Measurements from ENCODE around the gene PDE4D.
"Not testable (repeated sequence)": the region's sequence is repeated elsewhere in the genome, so short reads cannot be mapped to it uniquely, and the experiment has no call there.

The PDE4D gene

DNA sequence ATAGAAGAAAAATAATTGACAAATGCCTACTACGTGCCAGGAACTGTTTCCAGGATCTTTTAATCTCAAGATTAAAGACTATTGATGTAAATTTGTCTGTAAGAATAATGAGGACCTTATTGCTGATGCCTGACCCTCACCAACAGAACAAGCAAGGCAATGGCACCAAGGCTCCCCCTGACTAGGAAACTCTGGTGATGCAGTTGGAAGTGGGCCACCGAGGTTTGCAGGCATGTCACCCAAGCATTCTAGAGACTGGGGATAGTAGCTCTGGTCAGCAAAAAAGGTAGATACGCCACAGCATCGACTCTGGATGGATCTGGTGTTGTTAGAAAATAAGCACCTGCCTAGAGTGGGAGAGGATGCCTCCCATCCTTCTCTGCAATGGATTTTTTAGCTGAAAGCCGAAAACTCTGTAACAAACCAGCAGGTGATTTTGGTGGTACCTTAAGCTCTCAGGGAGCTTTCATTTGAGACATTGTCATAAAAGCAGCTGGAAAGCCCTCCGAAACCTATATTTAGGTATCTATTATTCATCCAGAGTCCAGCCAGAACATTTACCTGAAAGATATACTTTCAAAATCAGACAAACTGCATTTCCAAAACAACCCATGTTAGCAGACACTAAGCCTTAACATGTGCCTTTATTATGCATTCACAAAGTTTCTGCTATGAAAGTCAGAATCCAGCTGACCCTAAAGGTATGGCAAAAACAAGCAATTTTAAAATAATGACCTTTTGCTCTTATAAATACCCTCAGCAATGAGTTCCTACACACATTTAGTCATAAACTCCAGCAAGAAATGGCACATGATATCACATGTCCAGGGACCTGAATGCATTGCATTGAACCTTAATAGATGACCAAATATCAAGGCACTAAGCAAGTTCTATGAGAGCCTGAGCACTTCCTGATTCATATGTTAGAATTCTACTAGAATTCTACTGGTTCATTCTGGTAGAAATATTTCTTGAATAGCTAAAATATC, 308.4 kb downstream of the PDE4D start:
- H3K27ac ChIP-seq (ENCODE audit: low read depth, low read length): no peak overlapping the region
- H3K79me2 ChIP-seq (ENCODE audit: control insufficient read depth, insufficient read depth, low read length, unreplicated experiment): no peaks in the 10 kb centered on the region
- no peak overlapping the region for H2AFZ ChIP-seq (ENCODE audit: low read length, unreplicated experiment)
- H3K4me1 ChIP-seq (ENCODE audit: control insufficient read depth, insufficient read depth, low read length, unreplicated experiment): peaks cover 19% of the 10 kb centered on the region
- H3K4me3 ChIP-seq (ENCODE audit: low read depth, low read length): no peak overlapping the region
- H3K36me3 ChIP-seq (ENCODE audit: insufficient read depth, low read length): no peaks in the 10 kb centered on the region
- H3K27me3 ChIP-seq (ENCODE audit: insufficient read depth, low read length): peaks cover 4% of the 10 kb centered on the region

DNA sequence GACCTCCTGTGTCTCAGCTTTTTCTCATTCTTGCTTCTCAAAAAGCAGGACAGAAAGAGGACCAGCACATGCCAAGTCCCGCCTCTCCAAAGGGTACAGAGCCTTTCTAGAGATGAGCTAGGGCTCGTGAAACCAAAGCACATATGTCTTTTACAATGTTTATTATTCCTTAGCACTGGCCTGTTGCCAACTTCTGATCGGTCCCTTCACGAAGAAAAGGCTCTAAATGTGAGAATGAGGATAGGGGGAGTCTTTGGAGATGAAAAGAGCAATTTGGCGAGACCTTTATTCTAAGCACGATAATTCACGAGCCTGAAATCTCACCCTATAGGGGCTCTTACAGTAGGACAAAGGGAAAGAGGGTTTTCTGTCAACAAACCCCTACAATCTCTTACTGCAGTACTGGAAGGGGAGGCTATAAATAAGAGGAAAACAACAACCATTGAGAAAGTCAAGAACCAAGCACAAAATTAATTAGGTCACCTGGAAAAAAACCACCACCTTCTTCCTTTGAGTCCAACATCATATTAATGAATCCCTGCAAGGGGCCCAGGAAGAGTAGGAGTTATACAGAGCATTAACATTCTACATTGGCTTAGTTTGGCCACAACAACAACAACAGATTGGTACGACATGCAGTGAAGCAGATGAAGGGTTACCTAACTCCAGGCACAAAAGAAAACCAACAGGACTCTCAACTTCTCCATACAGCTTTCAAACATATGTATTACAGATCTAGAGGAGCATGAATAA, 309.5 kb downstream of the PDE4D start:
- peaks cover 6% of the 10 kb centered on the region for H3K27me3 ChIP-seq (ENCODE audit: insufficient read depth, low read length)
- H3K4me3 ChIP-seq (ENCODE audit: low read depth, low read length): no peak overlapping the region
- H3K4me1 ChIP-seq (ENCODE audit: control insufficient read depth, insufficient read depth, low read length, unreplicated experiment): peaks cover 19% of the 10 kb centered on the region
- H3K79me2 ChIP-seq (ENCODE audit: control insufficient read depth, insufficient read depth, low read length, unreplicated experiment): no peaks in the 10 kb centered on the region
- H2AFZ ChIP-seq (ENCODE audit: low read length, unreplicated experiment): no peak overlapping the region
- H3K27ac ChIP-seq (ENCODE audit: low read depth, low read length): no peak overlapping the region
- no peaks in the 10 kb centered on the region for H3K36me3 ChIP-seq (ENCODE audit: insufficient read depth, low read length)

- Histone ChIP-seq H3K4me3 (ENCODE audit: low read depth, low read length) (no peak overlapping the region), H3K27me3 (ENCODE audit: insufficient read depth, low read length) (peaks cover 7% of the 10 kb centered on the region), H3K27ac (ENCODE audit: low read depth, low read length) (no peak overlapping the region), H3K4me1 (ENCODE audit: control insufficient read depth, insufficient read depth, low read length, unreplicated experiment) (peaks cover 14% of the 10 kb centered on the region), H3K79me2 (ENCODE audit: control insufficient read depth, insufficient read depth, low read length, unreplicated experiment) (no peaks in the 10 kb centered on the region), H3K36me3 (ENCODE audit: insufficient read depth, low read length) (no peaks in the 10 kb centered on the region), H2AFZ (ENCODE audit: low read length, unreplicated experiment) (no peak overlapping the region)
Observed at GRCh38 chr5:59583151-59583809, 310.2 kb downstream of the PDE4D start.

DNA sequence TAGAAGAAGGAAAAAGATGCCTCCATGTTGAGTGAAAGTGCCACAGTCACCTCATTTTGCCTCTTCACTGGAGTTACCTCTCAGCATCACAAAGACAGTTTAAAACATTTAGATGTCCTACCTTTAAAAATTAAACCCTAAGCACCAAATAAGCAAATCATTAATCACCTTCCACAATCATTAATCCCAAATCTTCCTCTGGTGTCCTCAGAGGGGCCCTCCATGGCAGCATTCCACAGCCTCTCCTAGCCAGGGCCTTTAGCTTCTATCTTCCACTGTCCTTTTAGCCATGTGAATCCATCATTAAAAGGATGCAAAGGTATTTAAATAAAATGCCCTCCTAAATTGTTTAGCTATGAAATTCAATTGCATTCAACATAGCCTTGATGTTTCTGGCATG, 310.8 kb downstream of the PDE4D start:
- Histone ChIP-seq H3K27me3 (ENCODE audit: insufficient read depth, low read length) (peaks cover 7% of the 10 kb centered on the region), H3K79me2 (ENCODE audit: control insufficient read depth, insufficient read depth, low read length, unreplicated experiment) (no peaks in the 10 kb centered on the region), H3K27ac (ENCODE audit: low read depth, low read length) (no peak overlapping the region), H3K4me1 (ENCODE audit: control insufficient read depth, insufficient read depth, low read length, unreplicated experiment) (peaks cover 9% of the 10 kb centered on the region), H2AFZ (ENCODE audit: low read length, unreplicated experiment) (no peak overlapping the region), H3K36me3 (ENCODE audit: insufficient read depth, low read length) (no peaks in the 10 kb centered on the region), H3K4me3 (ENCODE audit: low read depth, low read length) (no peak overlapping the region)

DNA sequence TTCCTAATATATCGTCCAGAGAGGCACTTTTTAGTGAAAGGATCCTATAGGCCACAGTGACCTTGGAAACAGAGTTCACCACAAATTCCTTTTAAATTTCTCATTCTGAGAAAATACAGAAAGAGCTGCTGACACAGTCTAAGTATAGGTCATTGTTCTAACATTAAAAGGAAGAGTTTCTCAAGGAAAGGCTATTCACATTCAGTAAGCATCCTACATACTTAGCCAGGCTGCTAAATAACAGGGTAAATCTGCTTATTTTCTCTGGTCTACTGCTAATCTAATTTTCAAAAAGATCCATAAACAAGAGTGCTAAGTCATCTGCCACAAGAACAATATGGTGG, 313.7 kb downstream of the PDE4D start:
- Histone ChIP-seq H3K79me2 (ENCODE audit: control insufficient read depth, insufficient read depth, low read length, unreplicated experiment) (no peaks in the 10 kb centered on the region), H3K4me1 (ENCODE audit: control insufficient read depth, insufficient read depth, low read length, unreplicated experiment) (no peaks in the 10 kb centered on the region), H3K27me3 (ENCODE audit: insufficient read depth, low read length) (peaks cover 9% of the 10 kb centered on the region), H3K4me3 (ENCODE audit: low read depth, low read length) (no peak overlapping the region), H2AFZ (ENCODE audit: low read length, unreplicated experiment) (no peak overlapping the region), H3K27ac (ENCODE audit: low read depth, low read length) (no peak overlapping the region), H3K36me3 (ENCODE audit: insufficient read depth, low read length) (no peaks in the 10 kb centered on the region)

- H3K36me3 ChIP-seq (ENCODE audit: insufficient read depth, low read length): no peaks in the 10 kb centered on the region
- no peak overlapping the region for H3K4me3 ChIP-seq (ENCODE audit: low read depth, low read length)
- H3K27ac ChIP-seq (ENCODE audit: low read depth, low read length): no peak overlapping the region
- no peaks in the 10 kb centered on the region for H3K4me1 ChIP-seq (ENCODE audit: control insufficient read depth, insufficient read depth, low read length, unreplicated experiment)
- H3K27me3 ChIP-seq (ENCODE audit: insufficient read depth, low read length): peaks cover 7% of the 10 kb centered on the region; the same call in 1 of the 2 replicates
- H3K79me2 ChIP-seq (ENCODE audit: control insufficient read depth, insufficient read depth, low read length, unreplicated experiment): no peaks in the 10 kb centered on the region
- no peak overlapping the region for H2AFZ ChIP-seq (ENCODE audit: low read length, unreplicated experiment)
Observed at GRCh38 chr5:59579101-59579823, 314.3 kb downstream of the PDE4D start.

DNA sequence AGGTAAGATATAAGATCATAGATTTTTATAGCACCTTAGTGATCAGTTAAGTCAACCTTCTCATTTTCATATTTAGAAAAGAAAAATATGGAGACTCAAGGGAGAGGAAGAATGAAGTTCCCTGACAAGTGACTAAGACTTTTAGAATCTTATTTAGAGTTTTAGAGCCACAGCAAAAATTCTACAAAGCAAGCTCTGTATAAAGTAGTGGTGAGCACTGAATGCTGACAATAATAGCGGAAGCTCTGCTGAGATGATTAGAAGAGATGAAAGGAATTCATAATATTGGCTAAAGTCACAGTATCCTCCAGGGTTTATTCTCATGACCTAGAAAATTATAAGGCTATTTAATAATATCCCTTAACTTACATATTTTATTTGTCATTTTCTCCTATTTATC, 316.0 kb downstream of the PDE4D start:
- H3K4me1 ChIP-seq (ENCODE audit: control insufficient read depth, insufficient read depth, low read length, unreplicated experiment): no peaks in the 10 kb centered on the region
- no peaks in the 10 kb centered on the region for H3K36me3 ChIP-seq (ENCODE audit: insufficient read depth, low read length)
- H3K4me3 ChIP-seq (ENCODE audit: low read depth, low read length): no peak overlapping the region
- no peak overlapping the region for H3K27ac ChIP-seq (ENCODE audit: low read depth, low read length)
- peaks cover 7% of the 10 kb centered on the region; the same call in 1 of the 2 replicates for H3K27me3 ChIP-seq (ENCODE audit: insufficient read depth, low read length)
- no peak overlapping the region for H2AFZ ChIP-seq (ENCODE audit: low read length, unreplicated experiment)
- H3K79me2 ChIP-seq (ENCODE audit: control insufficient read depth, insufficient read depth, low read length, unreplicated experiment): no peaks in the 10 kb centered on the region

GRCh38 chr5:59575648-59576445, 317.7 kb downstream of the PDE4D start:
- H3K79me2 ChIP-seq (ENCODE audit: control insufficient read depth, insufficient read depth, low read length, unreplicated experiment): no peaks in the 10 kb centered on the region
- H3K4me3 ChIP-seq (ENCODE audit: low read depth, low read length): no peak overlapping the region
- H3K4me1 ChIP-seq (ENCODE audit: control insufficient read depth, insufficient read depth, low read length, unreplicated experiment): no peaks in the 10 kb centered on the region
- H2AFZ ChIP-seq (ENCODE audit: low read length, unreplicated experiment): no peak overlapping the region
- no peak overlapping the region for H3K27ac ChIP-seq (ENCODE audit: low read depth, low read length)
- peaks cover 12% of the 10 kb centered on the region; the same call in 1 of the 2 replicates for H3K27me3 ChIP-seq (ENCODE audit: insufficient read depth, low read length)
- H3K36me3 ChIP-seq (ENCODE audit: insufficient read depth, low read length): no peaks in the 10 kb centered on the region

DNA sequence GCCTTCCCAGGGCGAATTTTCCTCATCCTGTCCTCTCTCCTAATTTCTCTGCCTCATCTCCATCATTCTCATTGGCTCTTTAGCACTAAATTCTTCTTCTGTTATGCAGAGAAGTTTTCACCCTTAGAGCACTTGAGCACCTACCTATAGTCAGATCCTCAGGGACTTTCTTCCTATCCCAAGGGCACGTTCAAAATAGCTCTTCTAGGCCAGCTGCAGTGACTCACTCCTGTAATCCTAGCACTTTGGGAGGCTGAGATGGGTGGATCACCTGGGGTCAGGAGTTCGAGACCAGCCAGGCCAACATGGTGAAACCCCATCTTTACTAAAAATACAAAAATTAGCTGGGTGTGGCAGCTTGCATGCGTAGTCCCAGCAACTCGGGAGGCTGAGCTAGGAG, 320.0 kb downstream of the PDE4D start:
- H3K79me2 ChIP-seq (ENCODE audit: control insufficient read depth, insufficient read depth, low read length, unreplicated experiment); H3K27ac ChIP-seq (ENCODE audit: low read depth, low read length); H3K4me3 ChIP-seq (ENCODE audit: low read depth, low read length); H3K36me3 ChIP-seq (ENCODE audit: insufficient read depth, low read length); H3K4me1 ChIP-seq (ENCODE audit: control insufficient read depth, insufficient read depth, low read length, unreplicated experiment); H2AFZ ChIP-seq (ENCODE audit: low read length, unreplicated experiment): not testable (repeated sequence)
- peaks cover 18% of the 10 kb centered on the region for H3K27me3 ChIP-seq (ENCODE audit: insufficient read depth, low read length)
